Retinal pigment epithelial cell (primary cell): ENCODE results near the gene AAGAB.
"Not testable (repeated sequence)": the region's sequence is repeated elsewhere in the genome, so short reads cannot be mapped to it uniquely, and the experiment has no call there.

ENCODE experiments used
- DNase-seq: peaks from one replicate; pipeline ENCODE4 v3.0.0-alpha.2; 2010; ENCODE audit warnings: low read depth
- H3K4me3 ChIP-seq: 2 replicates; pipeline ENCODE4 v1.5.1; 2011; ENCODE audit warnings: mild to moderate bottlenecking, low read length, control low read depth, moderate library complexity
- TF ChIP-seq, protein P1 (sequence below): conservative IDR thresholded peaks from 2 replicates; pipeline ENCODE4 v1.5.1; 2011; ENCODE audit warnings: low read depth, low read length, control low read depth, inconsistent platforms

The AAGAB gene

DNA sequence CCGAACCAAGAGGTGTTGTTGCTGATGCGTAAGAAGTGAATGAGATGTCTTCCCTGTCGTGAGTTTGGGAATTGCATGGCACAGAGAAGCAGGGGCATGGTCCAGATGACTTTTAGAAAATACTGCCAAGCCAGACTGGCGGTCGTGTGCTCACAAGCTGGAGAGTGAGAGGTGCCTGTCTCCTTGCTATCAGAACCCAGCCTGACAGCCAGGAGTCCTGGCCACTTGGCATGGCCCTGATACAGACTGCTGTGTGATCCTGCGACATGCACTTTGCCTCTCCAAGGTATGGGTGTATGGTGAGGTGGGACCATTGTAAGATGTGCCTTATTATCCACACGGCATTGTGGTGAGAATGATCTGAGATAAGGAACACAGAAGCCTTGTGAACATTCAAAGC is 96.1 kb downstream of the AAGAB start:
- TF ChIP-seq, protein P1, sequence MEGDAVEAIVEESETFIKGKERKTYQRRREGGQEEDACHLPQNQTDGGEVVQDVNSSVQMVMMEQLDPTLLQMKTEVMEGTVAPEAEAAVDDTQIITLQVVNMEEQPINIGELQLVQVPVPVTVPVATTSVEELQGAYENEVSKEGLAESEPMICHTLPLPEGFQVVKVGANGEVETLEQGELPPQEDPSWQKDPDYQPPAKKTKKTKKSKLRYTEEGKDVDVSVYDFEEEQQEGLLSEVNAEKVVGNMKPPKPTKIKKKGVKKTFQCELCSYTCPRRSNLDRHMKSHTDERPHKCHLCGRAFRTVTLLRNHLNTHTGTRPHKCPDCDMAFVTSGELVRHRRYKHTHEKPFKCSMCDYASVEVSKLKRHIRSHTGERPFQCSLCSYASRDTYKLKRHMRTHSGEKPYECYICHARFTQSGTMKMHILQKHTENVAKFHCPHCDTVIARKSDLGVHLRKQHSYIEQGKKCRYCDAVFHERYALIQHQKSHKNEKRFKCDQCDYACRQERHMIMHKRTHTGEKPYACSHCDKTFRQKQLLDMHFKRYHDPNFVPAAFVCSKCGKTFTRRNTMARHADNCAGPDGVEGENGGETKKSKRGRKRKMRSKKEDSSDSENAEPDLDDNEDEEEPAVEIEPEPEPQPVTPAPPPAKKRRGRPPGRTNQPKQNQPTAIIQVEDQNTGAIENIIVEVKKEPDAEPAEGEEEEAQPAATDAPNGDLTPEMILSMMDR, result no peak
- DNase-seq, result no peak
- H3K4me3 ChIP-seq, result no peak overlapping the region

DNA sequence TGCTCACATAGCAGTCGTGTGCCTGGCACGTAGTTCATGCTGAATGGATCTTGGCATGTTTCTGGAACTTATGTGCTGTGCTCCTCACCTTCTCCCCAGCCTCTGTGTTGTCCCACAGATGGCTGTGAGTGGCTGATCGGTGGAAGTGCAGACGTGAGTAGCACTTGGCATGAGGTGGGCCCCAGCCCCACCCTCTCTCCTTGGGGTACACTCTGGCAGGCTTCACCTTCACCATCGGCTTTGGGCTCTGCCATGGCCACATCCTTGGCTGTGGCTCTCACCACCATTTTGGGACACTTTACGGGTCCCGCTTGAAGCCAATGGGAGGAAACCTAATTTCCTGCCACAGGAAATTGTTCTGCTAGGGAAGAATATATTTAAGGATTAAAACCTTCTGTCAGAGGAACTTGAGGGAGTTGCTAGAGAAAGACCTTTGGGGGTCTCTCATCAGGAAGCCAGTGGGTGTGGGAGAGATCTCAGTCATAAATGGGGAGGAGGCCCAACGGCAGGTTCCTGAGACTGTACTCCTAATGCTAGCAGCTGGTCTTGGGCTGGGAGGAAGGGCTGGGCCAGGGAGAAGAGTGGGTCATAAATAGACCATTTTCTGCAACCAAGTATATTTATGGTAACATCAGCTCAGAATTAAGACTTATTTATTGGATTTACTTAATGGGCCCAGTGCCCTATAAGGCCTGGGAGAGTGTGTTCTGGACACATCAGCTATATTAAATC is 96.8 kb downstream of the AAGAB start:
- TF ChIP-seq, protein P1, result no peak

DNA sequence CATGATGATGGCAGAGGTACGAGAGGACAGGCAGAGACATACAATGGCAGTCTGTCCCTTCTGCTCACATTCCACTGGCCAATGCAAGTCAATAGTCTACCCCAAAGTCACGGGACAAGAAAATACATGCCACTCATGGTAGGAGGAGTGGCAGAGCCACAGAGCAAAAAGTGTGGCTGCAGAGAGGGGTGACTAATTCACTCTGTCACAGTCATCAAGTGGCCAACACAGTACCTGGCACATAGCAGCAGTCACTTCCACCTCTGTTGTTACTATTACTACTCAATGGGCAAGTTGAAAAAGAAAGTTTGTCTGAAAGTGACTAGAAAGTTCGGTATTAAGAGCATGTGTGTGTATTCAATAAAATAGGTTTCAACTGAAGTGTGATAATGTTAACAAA is 97.6 kb downstream of the AAGAB start:
- no peak for DNase-seq
- no peak overlapping the region for H3K4me3 ChIP-seq
- TF ChIP-seq, protein P1, result no peak

More for the DNA sequence above, 96.8 kb downstream of the AAGAB start:
- no peak for DNase-seq
- H3K4me3 ChIP-seq, result no peak overlapping the region

DNA sequence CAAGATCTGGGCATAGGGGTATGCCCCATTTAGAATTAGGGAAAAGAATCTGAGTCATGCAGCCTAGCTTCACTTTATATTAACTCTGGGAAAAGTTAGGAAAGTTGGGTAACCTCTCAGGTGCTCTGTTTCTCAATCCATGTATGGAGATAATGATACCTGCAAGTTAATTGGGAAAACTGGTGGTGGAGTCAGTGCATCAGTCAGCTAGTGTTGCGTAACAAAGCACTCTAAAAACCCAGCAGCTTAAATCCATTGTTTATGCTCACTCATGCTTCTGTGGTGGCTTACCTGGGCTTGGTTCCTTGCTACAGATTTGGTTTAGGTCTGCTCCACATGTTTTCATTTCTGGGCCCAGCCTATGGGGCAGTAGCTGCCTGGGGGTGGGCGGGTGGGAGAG is 98.0 kb downstream of the AAGAB start:
- TF ChIP-seq, protein P1, result no peak
- no peak for DNase-seq
- no peak overlapping the region for H3K4me3 ChIP-seq

DNA sequence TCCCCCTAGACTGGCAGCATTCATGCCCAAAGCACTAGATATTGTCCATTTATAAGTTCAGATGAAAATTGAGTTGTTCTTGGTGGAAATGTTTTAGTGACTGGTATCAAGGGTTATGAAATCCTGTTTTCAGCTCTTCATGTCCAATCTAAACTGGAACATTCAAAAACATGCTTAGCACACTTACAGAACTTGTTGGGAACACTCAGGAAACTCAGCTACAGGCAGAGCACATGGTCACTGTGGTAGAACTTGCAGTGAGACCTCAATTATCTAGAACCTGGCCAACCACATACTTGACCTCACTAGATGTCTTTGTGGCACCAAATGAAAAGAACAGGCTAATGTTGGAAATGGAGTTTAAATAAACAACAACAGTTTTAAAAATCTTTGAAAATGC is 100.2 kb downstream of the AAGAB start:
- no peak for DNase-seq
- TF ChIP-seq, protein P1, result no peak
- H3K4me3 ChIP-seq, result no peak overlapping the region

DNA sequence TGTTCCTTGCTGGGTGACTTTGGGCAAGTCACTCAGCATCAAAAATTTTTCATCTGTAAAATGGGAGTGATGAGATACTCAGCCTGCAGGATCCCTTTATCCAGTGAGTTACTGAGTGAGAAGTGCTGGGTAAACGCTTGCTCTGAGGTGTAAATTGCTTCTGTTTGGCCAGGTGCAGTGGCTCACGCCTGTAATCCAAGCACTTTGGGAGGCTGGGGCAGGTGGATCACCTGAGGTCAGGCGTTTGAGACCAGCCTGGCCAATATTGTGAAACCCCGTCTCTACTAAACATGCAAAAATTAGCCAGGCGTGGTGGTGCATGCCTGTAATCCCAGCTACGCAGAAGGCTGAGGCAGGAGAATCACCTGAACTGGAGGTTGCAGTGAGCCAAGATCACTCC is 101.4 kb downstream of the AAGAB start:
- not testable (repeated sequence) for DNase-seq, H3K4me3 ChIP-seq

DNA sequence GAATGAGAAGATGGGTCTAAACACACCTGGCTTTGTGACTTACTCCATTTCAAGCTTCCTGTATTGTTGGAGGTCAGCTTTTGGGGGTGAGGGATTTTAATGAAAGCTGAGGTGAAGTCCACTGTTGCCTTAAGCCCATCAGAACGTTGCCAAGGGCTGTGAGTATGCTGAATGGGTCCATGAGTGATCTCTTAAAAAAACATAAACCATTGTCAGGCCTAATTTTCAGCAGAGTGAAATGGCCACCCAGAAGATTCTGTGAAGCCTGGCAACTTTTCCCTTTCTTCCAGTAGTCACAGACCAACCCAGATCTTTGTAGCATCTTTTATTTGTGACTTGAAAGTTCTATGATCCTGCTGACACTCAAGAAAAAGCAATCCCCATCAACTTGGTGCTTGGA is 102.0 kb downstream of the AAGAB start:
- TF ChIP-seq, protein P1, result no peak
- H3K4me3 ChIP-seq, result no peak overlapping the region
- no peak for DNase-seq
